Stimulated activated CD4-positive, alpha-beta T cell treated with anti-CD3 and anti-CD28 coated beads, Interleukin-4, amount 100 ng/mL, for 24 hours (primary cell): ENCODE measurements around the gene FREM1.

Experiments used
- DNase-seq: peaks from one replicate; pipeline ENCODE4 v3.0.0-alpha.2; 2020

FREM1 gene

DNA sequence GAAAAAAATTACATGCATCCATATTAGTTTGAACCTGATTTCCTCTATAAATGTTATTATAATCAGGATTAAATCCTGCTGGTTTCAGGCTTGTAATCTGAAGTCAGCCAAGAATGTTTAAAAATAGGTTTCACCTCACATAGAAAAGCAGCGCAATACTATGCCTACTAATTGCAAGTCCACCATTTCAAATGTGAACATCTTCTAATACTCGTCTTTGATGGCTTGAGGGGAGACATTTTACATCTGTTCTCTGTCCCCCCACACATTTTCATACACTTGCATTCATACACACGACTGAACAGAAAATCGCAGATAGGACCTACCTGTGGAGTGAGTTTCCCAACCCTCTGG, 41.8 kb downstream of the FREM1 start:
- no peak for DNase-seq

DNA sequence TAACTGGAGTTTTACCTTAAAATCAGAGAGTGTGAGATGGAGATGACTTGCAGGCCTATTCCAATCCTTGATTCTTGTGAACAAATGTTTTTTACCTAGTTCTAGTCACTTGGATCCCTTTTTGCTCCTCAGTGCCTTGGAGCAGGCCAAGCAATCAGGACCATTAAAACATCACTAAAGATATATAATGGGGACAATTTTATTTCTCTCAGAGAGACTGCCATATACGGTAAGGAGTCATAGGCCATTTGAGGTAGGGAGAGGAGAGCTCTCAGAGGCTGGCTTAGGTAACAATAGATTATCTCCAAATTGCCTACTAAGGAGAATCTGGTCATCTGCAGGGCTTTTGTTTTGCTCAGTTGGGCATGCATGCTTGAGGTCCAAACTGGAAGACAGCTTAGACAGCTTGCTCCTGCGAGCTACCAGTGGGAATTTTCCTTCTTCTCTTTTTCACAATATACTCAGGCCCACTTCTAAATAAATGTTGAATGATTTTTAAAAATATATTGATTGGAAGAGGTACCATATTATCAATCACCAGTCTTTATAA, 44.0 kb downstream of the FREM1 start:
- no peak for DNase-seq

DNA sequence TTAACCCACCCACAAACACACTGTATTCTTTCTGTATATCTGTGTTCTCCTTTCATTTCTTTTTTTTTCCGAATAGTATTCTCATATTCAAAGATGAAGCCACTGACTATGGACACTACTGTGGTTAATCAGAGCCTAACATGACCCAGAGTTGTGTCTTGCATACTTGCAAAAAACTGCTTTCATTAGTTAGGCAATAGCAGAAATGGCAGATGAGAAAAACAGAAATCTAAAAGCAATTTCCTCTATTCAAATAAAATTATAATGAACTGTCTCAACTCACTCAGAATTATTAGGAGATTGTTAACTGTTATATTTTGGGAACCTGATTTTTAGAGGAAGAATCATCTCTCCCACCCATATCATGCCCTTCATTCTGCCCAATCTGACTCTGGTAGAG, 45.9 kb downstream of the FREM1 start:
- no peak for DNase-seq

DNA sequence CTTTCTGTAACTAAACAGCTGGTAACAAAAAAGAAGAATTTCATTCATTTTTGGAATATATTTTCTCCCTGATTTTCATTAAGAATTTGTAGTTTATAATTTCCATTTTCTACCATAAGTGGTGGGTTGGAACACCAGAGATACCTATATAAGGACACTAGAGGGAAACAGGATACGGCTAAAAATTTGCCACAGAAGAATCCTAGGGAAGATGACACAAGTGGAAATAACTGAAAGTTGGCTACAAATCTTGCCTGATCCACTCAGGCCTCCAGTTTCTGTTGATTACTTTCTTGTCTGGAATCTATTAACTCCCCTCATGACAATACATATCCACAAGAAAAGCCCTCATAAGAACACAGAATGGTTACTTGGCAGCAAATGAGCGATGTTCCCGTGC, 46.8 kb downstream of the FREM1 start:
- no peak for DNase-seq

DNA sequence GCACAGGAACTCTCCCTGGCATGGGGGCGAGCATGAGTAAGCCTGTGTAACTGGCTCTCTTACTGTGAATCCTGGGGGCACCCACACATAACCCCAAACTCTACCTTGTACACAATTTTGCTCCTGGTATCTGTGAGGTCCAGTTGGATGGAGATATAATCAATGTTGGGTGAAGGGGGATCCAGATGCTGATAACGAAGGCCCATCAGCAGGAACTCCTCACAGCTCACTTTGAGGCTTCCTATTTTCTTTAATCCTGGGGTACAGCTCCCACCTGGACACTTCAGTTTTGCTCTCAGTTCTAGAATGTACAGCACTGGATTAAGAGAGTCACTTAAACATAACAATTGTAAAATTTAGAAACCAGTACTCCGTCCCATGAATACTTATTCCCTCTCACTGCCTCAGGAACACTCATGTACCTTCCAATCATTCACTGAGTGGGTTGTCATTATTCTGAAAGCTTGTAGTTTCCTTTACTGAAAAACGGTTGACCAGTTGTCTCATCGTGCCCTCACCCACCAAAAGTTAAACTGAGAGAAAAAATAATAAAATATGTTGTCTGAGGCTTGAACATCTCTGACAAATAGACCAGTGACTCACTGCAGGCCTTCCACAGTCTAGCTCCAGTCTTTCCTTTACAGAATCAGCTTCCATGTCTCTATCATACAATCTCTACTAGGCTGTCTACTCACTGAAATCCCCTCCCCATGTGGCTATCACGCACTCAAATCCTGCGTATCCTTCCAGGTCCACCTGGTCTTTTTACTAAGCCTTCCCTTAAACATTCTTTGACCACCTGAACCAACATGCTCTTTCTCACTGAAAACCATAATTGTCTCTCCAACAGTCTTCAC, 52.6 kb downstream of the FREM1 start:
- no peak for DNase-seq

DNA sequence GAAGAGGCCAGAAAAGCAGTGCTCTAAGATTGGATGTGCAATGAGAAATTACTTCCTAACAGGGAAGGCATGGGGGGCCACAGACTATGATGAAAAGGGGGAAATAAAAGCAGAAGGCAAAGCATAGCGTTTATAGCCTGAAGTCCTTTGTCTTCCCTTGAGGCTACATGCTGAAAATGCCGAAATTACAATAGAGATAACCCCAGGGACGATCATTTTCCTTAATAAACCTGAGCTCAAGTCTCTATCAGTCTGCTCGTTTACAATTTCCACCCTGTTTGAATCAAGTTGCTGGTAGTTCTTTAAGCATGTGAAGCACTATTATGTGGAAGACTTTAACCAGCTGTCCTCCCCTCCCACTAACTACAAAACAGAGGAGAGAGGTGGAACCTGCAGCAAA, 60.4 kb downstream of the FREM1 start:
- no peak for DNase-seq

DNA sequence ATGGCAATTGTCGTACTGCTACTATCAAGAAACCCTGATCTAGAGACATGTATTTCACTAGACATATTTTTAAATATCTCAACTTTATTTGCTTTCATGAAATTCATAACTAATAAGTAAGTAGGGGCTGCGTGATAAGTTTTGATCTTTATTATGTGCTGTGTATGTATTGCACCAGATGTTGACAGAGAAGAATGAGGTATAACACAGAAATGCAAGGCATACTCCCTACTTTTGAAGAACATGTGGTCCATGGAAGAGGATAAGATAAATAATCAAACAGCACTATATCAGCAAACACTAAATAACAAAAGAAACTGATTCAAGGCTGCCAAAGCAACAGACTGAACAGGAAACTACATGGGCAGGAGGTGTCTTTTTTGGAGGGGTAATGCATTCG, 60.9 kb downstream of the FREM1 start:
- DNase-seq: no peak

DNA sequence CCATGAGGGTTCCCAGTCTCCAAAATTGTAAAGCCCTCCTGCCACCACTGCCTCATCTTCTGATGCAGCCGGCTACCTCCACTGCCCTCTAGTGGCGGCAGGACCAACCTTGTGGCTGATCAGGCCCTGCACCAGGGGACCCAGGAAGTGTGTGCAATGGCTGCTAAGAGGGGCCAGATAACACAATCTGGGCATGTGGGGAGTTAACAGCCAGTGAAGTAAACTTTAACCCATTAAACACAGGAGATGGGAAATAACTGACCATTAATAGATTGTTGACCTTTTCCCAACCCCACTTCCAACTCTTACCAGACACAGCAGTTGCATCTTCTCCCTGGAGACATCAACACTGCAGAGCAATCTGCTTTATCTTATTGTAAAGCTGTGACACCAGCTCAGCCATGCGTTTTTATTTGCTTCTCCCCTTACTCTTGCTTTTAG, 63.3 kb downstream of the FREM1 start:
- DNase-seq: peak; percentile 56

DNA sequence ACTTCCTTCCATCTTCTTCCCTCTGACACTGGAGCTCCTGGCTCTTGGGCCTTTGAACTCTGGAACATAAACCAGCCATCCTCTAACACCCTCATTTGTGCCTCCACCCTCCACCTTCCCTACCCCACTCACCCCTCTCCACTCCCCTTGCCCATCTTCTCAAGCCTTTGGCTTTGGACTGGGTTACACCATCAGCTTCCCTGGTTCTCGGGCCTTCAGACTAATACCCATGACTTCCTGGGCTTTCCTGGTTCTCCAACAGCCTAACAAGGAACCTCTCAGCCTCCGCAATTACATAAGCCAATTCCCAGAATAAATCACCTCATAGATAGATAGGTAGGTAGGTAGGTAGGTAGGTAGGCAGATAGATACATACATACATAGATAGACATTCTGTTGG, 67.1 kb downstream of the FREM1 start:
- DNase-seq: no peak

DNA sequence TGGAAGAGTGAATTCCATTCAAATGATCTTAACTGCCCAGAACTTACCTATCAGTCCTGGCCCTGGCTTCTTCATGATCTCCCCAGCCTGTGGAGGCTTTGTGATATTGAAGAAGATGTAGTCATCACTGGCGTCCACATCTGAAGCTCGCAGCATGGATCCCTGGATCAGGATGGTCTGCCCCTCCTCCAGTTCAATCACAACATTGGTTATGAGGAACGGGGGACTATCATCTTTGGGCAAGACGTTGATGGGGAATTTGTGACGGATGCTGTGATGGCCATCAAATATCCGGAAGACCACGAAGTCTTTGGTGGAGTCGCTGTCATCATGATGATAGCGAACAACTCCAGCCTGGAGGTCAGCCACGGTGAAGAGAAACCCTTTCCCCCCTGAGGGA, 68.0 kb downstream of the FREM1 start:
- DNase-seq: no peak

DNA sequence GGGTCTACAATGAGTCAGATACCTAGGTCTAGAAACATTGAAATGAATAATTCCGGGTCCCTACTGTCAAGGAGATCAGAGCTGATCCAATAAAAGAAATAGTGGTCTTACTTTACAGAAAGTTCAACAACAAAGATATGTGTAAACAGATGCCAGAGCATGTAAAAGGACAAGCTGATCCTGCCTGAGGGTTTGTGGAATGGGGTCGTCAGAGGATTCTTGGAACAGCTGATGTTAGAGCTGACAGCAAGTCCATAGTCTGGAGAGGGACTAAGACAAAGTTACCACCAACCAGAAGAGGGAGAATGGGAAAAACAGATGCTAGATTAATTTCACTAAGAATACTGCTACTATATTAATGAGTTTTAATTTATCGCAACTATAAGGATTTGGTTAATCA, 71.5 kb downstream of the FREM1 start:
- no peak for DNase-seq

DNA sequence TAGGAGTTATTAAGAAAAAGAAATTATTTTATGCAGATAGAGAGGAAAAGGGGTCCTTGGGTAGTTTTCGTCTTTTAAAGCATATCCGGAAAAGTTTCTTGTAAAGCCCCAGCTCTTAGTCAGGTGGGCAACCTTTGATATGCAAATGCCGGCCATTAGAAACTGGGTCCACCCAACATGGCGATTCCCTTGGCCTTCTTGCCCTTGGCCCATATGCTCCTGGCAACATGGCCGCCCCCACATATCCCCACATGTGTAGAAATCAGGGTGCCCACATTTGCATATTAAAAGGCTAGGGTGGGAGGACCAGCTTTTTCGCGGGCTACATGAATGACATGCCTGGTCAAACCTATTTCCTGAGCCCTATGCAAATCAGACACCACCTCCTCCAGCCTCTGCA, 73.3 kb downstream of the FREM1 start:
- no peak for DNase-seq

DNA sequence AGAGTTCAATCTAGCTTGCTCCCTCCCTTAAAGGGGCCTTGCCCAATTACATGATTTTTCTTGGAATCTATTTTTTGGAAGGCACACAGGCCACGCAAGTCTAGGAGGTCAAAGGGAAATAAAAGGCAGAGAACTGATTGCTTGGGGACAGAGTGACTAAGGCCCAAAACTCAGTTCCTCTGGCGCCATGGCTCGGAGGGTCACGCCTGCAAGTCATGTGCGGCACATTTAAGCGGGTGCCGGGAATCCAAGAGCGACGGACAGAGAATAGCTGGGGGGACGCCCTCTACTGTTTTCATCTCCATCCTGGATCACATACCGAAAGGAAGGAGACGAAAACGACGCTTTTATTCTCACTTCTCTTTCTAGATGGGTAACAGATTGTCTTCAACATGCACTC, 78.6 kb downstream of the FREM1 start:
- no peak for DNase-seq

DNA sequence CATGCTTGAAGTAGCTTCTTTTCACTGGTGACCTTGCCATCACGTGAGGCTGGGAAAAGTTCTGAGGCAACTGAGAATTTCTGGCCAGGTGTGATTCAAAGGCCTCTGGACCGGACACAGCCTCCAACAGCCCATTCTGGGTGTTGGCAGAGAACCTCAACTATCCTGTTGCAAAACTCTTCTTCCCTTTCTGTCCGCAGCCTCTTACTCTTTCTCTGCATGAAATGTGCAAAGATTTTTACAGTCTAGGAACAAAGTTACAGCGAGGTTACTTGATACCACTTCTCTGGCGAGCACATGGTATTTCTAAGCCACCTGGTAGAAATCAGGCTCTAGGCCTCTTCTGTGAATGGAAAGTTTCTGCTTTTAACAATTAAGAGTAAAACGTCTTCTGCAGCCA, 79.2 kb downstream of the FREM1 start:
- DNase-seq: no peak

DNA sequence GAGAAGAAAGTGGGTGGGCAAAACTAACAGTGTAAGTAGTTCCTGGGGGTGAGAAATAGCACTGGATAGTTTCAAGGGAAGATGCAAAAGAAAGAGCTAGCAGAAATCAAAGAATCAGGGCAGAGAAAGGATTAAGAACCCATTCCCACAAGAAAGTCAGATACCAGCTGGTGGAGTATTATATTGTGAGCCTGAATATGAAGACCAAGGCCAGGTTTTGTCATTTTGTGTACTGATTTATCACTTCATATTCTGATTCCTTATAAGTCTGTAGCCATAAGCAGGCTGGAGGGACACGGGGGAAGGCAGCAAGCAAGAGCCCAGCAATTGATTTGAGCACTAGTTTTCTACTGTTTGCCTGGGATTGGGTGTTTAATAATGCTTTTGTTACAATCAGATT, 80.2 kb downstream of the FREM1 start:
- no peak for DNase-seq

DNA sequence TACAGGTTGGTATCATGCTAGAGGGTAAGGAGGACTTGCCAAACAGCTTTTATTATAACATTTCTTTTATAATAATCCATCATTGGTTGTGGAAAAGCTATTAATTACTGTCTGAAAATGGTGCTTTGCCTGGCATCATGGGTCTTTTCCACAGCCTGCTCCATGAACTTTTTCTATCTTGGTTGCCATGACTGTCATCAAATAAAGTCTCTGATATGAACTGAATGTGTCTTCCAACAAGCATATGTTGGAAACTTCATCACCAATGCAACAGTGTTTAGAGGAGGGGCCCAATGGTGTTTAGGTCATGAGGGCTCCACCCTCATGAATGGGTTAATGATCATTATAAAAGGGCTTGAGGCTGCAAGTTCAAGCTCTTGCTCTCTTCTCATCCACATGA, 81.0 kb downstream of the FREM1 start:
- DNase-seq: no peak

DNA sequence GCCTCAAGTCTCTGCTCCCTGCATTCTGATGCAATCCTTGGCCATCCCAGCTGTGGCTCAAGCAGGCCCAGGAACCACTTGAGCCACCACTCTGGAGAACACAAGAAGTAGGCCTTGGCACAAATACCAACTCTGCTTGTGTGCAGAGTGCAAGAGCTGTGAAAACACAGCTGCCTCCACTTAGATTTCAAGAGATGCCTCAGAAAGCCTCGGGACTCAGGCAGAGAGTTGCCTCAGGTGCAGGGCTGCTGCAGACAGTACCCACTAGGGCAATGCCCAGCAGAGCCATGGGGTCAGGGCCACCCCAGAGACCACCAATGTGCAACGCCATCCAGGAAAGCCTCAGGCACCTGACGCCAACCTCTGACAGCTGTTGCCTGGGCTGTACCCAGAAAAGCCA, 82.4 kb downstream of the FREM1 start:
- DNase-seq: no peak

DNA sequence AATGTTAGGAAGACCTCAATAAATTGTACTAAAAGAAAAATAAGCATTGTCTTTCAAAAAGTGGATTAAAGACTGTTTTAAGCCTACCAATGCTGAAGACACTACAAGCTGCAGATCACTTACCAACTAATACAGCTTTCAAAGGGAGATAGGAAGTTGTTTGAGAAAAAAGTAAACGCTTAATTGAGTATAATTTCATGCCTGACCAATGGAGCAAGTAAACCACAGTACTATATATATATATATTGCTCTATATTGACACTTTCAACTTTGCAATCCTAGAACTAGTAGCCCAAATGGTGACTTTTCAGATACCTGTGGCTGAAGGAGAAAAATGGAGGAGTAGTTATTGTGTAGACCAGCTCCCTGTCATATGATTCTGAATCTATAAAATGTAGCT, 85.7 kb downstream of the FREM1 start:
- DNase-seq: no peak

DNA sequence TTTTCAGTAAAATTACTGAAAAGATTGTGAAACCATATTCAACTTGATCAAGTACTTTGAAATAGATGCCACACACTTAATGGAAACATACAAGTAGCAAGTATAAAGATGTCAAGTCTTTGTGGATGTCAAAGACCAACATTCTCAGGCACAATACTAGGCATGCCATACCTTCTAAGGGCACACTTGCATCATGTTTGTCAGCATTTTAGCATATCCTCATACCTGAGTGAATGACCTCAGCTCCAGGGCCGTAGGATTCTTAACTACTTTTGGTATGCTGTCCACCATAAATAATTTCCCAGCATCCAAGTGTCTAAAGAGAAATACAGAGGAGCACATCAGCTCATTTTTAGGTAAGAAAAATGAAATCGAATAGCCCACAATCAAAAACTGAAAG, 86.4 kb downstream of the FREM1 start:
- DNase-seq: no peak

DNA sequence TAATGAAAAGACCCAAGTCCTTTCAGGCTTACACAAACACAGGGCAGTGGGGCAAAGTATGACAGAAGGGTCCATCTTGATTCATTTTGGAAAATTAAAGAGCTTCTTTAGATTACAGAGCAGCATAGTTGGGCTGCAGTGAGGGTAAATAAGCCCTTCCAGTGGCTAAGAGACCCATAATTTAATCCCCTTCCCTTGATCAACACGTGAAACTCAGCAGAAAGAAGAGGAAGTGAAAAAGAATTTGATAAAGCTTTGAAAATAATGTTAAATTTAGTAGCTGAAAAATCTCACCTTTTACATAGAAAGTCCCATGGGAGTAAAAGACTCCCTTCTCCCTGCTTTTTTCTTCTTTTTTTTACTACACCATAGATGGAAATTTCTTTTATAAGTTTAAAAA, 87.6 kb downstream of the FREM1 start:
- no peak for DNase-seq

DNA sequence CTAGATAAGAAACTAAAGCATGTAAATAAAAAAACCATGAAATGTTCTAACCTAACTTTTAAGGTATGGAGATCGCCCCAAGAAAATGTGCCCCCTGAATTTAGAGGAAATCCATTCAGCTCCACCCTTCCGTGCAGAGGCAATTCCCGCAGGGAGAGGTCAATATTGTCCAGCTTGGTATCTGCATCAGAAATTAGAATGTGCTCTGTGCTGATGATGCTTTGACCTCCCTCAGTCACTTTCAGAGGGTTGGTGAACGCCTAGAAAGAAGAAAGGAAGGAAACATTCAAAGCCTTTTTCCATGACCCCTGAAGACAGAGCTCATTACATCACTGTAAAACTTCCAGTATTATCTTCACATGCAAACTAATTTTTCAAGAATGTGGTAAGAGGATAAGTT, 91.0 kb downstream of the FREM1 start:
- no peak for DNase-seq

DNA sequence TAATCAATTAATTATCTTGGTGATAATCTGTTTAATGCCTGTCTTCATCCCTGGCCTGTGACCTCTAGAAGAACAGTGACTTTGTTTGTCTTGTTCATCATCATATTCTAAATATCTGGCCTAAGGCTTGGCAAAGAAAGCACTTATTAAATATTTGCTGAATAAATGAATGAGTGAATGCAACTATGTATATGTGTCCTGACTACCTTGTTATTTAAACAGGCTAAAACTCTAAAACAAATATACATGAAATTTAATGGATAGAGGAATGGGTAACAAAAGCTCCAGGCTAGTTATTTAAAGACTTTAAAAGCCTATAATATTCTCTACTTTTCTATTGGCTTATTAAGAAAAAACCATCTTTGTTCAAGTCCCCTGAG, 96.0 kb downstream of the FREM1 start:
- DNase-seq: no peak

DNA sequence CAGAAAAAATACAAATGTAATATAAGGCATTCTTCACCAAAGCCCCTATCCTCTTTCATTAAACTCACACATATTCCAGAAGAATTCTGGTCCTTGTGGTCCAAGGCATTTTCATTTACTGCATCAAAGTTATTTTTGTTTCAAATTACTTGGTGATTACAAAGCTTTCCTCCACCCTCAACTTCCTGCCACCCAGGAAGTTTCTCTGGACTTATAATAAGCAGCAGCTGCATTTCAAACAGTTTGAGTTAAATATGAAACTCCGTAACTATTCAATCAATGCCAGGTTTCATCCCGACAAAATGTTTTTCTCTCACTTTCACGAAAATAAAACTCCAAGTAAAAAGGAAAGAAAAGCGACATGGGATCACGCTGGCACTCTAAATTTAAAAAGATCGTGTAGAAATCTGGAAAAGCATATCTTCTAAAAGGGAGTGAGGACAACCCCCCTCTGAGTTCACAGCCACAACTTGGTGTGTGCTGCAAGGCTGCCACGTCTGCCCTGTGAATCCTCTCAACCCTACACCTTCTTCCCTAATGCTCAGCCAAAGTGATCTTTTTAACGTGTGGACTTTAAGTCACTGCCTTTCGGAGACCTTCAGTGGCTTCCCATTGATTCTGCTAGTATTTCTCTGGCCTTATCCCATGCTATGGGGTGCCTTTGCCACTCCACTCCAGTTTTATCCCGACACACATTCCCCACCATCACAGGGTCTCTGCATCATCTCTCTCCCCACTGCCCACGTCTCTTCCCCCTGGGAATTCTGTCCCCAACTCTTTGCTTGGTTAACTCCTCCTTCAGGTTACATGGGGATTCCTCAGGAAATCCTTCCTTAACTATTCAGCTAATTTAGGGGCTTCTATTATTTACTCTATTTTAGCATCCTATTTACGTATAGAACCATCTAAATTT, 96.6 kb downstream of the FREM1 start:
- no peak for DNase-seq

DNA sequence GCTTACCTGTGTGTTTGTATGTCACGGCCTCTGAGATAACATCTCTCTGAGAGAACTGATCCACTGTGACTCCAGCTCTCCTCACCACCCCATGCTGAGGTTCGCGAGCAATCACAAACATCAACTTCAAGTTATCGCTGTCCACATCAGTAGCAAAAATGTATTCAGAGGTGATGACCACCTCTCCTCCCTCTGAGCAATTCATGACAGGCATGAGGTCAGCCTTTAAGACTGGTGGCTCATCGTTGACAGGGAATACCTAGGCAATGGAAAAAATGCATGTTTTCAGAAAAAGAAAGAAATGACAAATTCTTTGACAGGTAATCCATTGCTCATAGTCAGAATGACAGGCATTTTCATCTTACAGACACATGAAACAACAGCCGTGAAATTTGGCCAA, 97.4 kb downstream of the FREM1 start:
- DNase-seq: no peak
